HL-60 (cell line): ENCODE results near the gene KIAA1210.

Experiments
- DNase-seq, 2 experiments: peaks; one replicate each; pipeline ENCODE4 v3.0.0-alpha.2; 2010 to 2020; ENCODE audit warnings: low read depth in 1 of 2, low spot score in 1 of 2
- H3K27ac ChIP-seq: fragments of 250-450 bp; sonication (Bioruptor Pico); replicated peaks from 2 replicates; pipeline ENCODE4 v1.5.1; 2020; ENCODE audit warnings: mild to moderate bottlenecking, moderate library complexity
- H3K27me3 ChIP-seq: fragments of 250-450 bp; sonication (Bioruptor Pico); 2 replicates; pipeline ENCODE4 v1.5.1; 2021; ENCODE audit warnings: mild to moderate bottlenecking, moderate library complexity; ENCODE audit not compliant: insufficient read depth, poor library complexity, severe bottlenecking
- H3K4me3 ChIP-seq: replicated peaks from 2 replicates; pipeline ENCODE4 v1.5.1; 2011; ENCODE audit warnings: mild to moderate bottlenecking, control low read depth, low read length; ENCODE audit not compliant: insufficient read depth
- CTCF ChIP-seq: IDR thresholded peaks from one replicate; pipeline ENCODE4 v1.5.1; 2011; ENCODE audit warnings: low read length, control low read depth, inconsistent platforms; ENCODE audit not compliant: insufficient read depth
- GABPA ChIP-seq: IDR thresholded peaks from 2 replicates; pipeline ENCODE4 v1.6.1; 2012; ENCODE audit warnings: low read depth
- POLR2AphosphoS5 ChIP-seq: IDR thresholded peaks from 2 replicates; pipeline ENCODE4 v1.6.1; 2012; ENCODE audit warnings: low read depth
- REST ChIP-seq: IDR thresholded peaks from 2 replicates; pipeline ENCODE4 v1.6.1; 2012; ENCODE audit warnings: low read depth; ENCODE audit not compliant: insufficient replicate concordance
- SPI1 ChIP-seq: IDR thresholded peaks from 2 replicates; pipeline ENCODE4 v1.6.1; 2012; ENCODE audit warnings: low read depth, mild to moderate bottlenecking, borderline replicate concordance

The KIAA1210 gene

GRCh38 chrX:119028733-119029330 lies 98.8 kb downstream of the KIAA1210 start:
- no peak overlapping the region for H3K27ac ChIP-seq
- TF ChIP-seq REST (no peak), GABPA (no peak), SPI1 (no peak), POLR2AphosphoS5 (no peak), CTCF (no peak)
- DNase-seq, result no peak

More at GRCh38 chrX:119028733-119029330, 98.8 kb downstream of the KIAA1210 start:
- Histone ChIP-seq H3K27me3 (no peaks in the 10 kb centered on the region), H3K4me3 (no peak overlapping the region)
